H9 (cell line): Measurements from ENCODE around the gene CD320. TPM values are rescaled to one million over a fixed set of nuclear protein-coding genes. Genes with fewer than 3 reads are reported as not detected.

ENCODE experiments used
- DNase-seq: peaks from one replicate; pipeline ENCODE4 v3.0.0-alpha.2; 2017
- H2AFZ ChIP-seq: one replicate; pipeline ENCODE4 v1.6.1; 2013; ENCODE audit warnings: mild to moderate bottlenecking, low read length, control low read depth, moderate library complexity
- H2AK5ac ChIP-seq: 2 replicates; pipeline ENCODE4 v1.6.1; 2013; ENCODE audit warnings: low read length, control low read depth, mixed read lengths; ENCODE audit not compliant: insufficient read length
- H2BK120ac ChIP-seq: one replicate; pipeline ENCODE4 v1.6.1; 2013; ENCODE audit warnings: low read depth, mild to moderate bottlenecking, low read length, control low read depth, inconsistent platforms; ENCODE audit not compliant: poor library complexity, severe bottlenecking
- H2BK12ac ChIP-seq: 2 replicates; pipeline ENCODE4 v1.6.1; 2013; ENCODE audit warnings: low read length, control low read depth, mixed read lengths, low read depth; ENCODE audit not compliant: insufficient read length
- H2BK15ac ChIP-seq: 2 replicates; pipeline ENCODE4 v1.6.1; 2013; ENCODE audit warnings: low read depth, low read length, control low read depth
- H2BK20ac ChIP-seq: one replicate; pipeline ENCODE4 v1.6.1; 2013; ENCODE audit warnings: low read depth, mild to moderate bottlenecking, low read length, control low read depth, inconsistent platforms; ENCODE audit not compliant: poor library complexity, severe bottlenecking
- H2BK5ac ChIP-seq: 2 replicates; pipeline ENCODE4 v1.6.1; 2013; ENCODE audit warnings: low read length, control low read depth, mixed read lengths; ENCODE audit not compliant: insufficient read length
- H3K14ac ChIP-seq: 2 replicates; pipeline ENCODE4 v1.6.1; 2013; ENCODE audit warnings: low read length, control low read depth; ENCODE audit not compliant: insufficient read depth
- H3K18ac ChIP-seq: 2 replicates; pipeline ENCODE4 v1.6.1; 2013; ENCODE audit warnings: low read depth, mild to moderate bottlenecking, mixed read lengths, low read length, control low read depth; ENCODE audit not compliant: insufficient read length
- H3K23ac ChIP-seq: 2 replicates; pipeline ENCODE4 v1.6.1; 2013; ENCODE audit warnings: low read length, control low read depth, mixed read lengths, low read depth; ENCODE audit not compliant: insufficient read length
- H3K23me2 ChIP-seq: 2 replicates; pipeline ENCODE4 v1.6.1; 2013; ENCODE audit warnings: low read depth, mild to moderate bottlenecking, mixed read lengths, low read length, control low read depth; ENCODE audit not compliant: insufficient read length, poor library complexity, severe bottlenecking
- H3K27ac ChIP-seq: 2 replicates; pipeline ENCODE4 v1.5.1; 2013; ENCODE audit warnings: low read length, control low read depth, mixed read lengths, low read depth; ENCODE audit not compliant: insufficient read length
- H3K27me3 ChIP-seq: 2 replicates; pipeline ENCODE4 v1.6.1; 2013; ENCODE audit warnings: low read length, control low read depth, inconsistent platforms; ENCODE audit not compliant: insufficient read depth
- H3K4ac ChIP-seq: 2 replicates; pipeline ENCODE4 v1.6.1; 2013; ENCODE audit warnings: low read depth, mild to moderate bottlenecking, control low read depth, inconsistent platforms, low read length, moderate library complexity
- H3K4me1 ChIP-seq: 2 replicates; pipeline ENCODE4 v1.6.1; 2013; ENCODE audit warnings: low read length, control low read depth, inconsistent platforms; ENCODE audit not compliant: insufficient read depth
- H3K4me2 ChIP-seq: 2 replicates; pipeline ENCODE4 v1.6.1; 2013; ENCODE audit warnings: low read length, control low read depth, mixed read lengths; ENCODE audit not compliant: insufficient read length, insufficient read depth
- H3K56ac ChIP-seq: 2 replicates; pipeline ENCODE4 v1.6.1; 2013; ENCODE audit warnings: low read depth, mild to moderate bottlenecking, mixed read lengths, low read length, control low read depth; ENCODE audit not compliant: insufficient read length
- H3K79me1 ChIP-seq: 2 replicates; pipeline ENCODE4 v1.6.1; 2013; ENCODE audit warnings: low read depth, mild to moderate bottlenecking, moderate library complexity, low read length, control low read depth, inconsistent platforms; ENCODE audit not compliant: insufficient read depth, poor library complexity, severe bottlenecking
- H3K79me2 ChIP-seq: 2 replicates; pipeline ENCODE4 v1.6.1; 2013; ENCODE audit warnings: low read length, control low read depth, inconsistent platforms; ENCODE audit not compliant: insufficient read depth
- H3K9ac ChIP-seq: 2 replicates; pipeline ENCODE4 v1.6.1; 2013; ENCODE audit warnings: low read length, control low read depth, mixed read lengths; ENCODE audit not compliant: insufficient read length; ENCODE audit errors: extremely low read depth
- H3K9me3 ChIP-seq: one replicate; pipeline ENCODE4 v1.6.1; 2013; ENCODE audit warnings: low read depth, low read length, inconsistent platforms; ENCODE audit not compliant: control insufficient read depth
- H3T11ph ChIP-seq: one replicate; pipeline ENCODE4 v1.6.1; 2013; ENCODE audit warnings: mild to moderate bottlenecking, low read length, control low read depth, inconsistent platforms
- H4K20me1 ChIP-seq: one replicate; pipeline ENCODE4 v1.6.1; 2013; ENCODE audit not compliant: control insufficient read depth, insufficient read length, insufficient read depth
- H4K5ac ChIP-seq: 2 replicates; pipeline ENCODE4 v1.6.1; 2013; ENCODE audit warnings: low read depth, mild to moderate bottlenecking, mixed read lengths, low read length, control low read depth; ENCODE audit not compliant: insufficient read length
- H4K8ac ChIP-seq: replicated peaks from 2 replicates; pipeline ENCODE4 v1.6.1; 2013; ENCODE audit warnings: low read length, control low read depth, mixed read lengths, low read depth; ENCODE audit not compliant: insufficient read length
- H4K91ac ChIP-seq: 2 replicates; pipeline ENCODE4 v1.6.1; 2013; ENCODE audit warnings: low read depth, mild to moderate bottlenecking, moderate library complexity, mixed read lengths, low read length, control low read depth; ENCODE audit not compliant: insufficient read length
- H3K27ac Mint-ChIP-seq, 3 experiments: 2 replicates in 2 of 3; 3 replicates in 1 of 3; pipeline ENCODE4 v1.8.0; 2020 to 2021; ENCODE audit warnings: mixed read lengths in 3 of 3, mild to moderate bottlenecking in 1 of 3, moderate library complexity in 1 of 3
- H3K27me3 Mint-ChIP-seq: 2 replicates; pipeline ENCODE4 v1.8.0; 2021; ENCODE audit warnings: low read depth, mild to moderate bottlenecking, moderate library complexity, mixed read lengths
- H3K36me3 Mint-ChIP-seq, 3 experiments: 2 replicates in 2 of 3; 3 replicates in 1 of 3; pipeline ENCODE4 v1.8.0; 2020 to 2021; ENCODE audit warnings: low read depth in 3 of 3, mixed read lengths in 3 of 3; ENCODE audit not compliant: insufficient read depth in 1 of 3
- H3K4me1 Mint-ChIP-seq, 2 experiments: 2 replicates each; pipeline ENCODE4 v1.8.0; 2020; ENCODE audit warnings: mixed read lengths in 2 of 2
- H3K4me3 Mint-ChIP-seq, 2 experiments: 2 replicates in 1 of 2; 3 replicates in 1 of 2; pipeline ENCODE4 v1.8.0; 2020 to 2021; ENCODE audit warnings: mild to moderate bottlenecking in 2 of 2, mixed read lengths in 2 of 2, moderate library complexity in 1 of 2
- H3K9me3 Mint-ChIP-seq, 2 experiments: 2 replicates in 1 of 2; 3 replicates in 1 of 2; pipeline ENCODE4 v1.8.0; 2020; ENCODE audit warnings: mild to moderate bottlenecking in 2 of 2, mixed read lengths in 2 of 2, moderate library complexity in 1 of 2
- CTCF ChIP-seq: fragments of 200-600 bp; sonication (generic); conservative IDR thresholded peaks from 3 replicates; pipeline ENCODE4 v1.8.0; 2021; ENCODE audit warnings: antibody characterized with exemption, mild to moderate bottlenecking
- WGBS: extraction: QIAGEN DNeasy Blood & Tissue Kit; methylation state at CpG from one replicate; pipeline ENCODE4 v1.1.7; 2013; ENCODE audit warnings: missing lambda C conversion rate, low lambda C conversion rate, mixed read lengths; ENCODE audit not compliant: insufficient read length; ENCODE audit errors: extremely low coverage; 5-methylcytosine and 5-hydroxymethylcytosine counted together
- total RNA-seq: library from RNA; stranded (reverse); gene quantifications from 2 replicates; pipeline ENCODE4 v1.2.1, GENCODE V29; 2021

The CD320 gene
- total RNA-seq, 1 experiment from 2014 or later, result 72.1 TPM

- Histone ChIP-seq H3T11ph (no peak overlapping the region), H3K79me2 (no peaks in the 10 kb centered on the region), H3K4ac (no peak overlapping the region), H4K20me1 (no peaks in the 10 kb centered on the region), H4K8ac (no peak overlapping the region), H4K91ac (no peak overlapping the region), H3K9me3 (no peaks in the 10 kb centered on the region), H2BK12ac (no peak overlapping the region), H3K4me2 (no peak overlapping the region), H3K9ac (no peak overlapping the region), H3K27me3 (no peaks in the 10 kb centered on the region), H3K79me1 (no peaks in the 10 kb centered on the region), H3K23me2 (peaks cover 4% of the 10 kb centered on the region), H2BK5ac (no peak overlapping the region), H3K56ac (no peak overlapping the region), H3K18ac (no peak overlapping the region), H3K27ac (no peak overlapping the region), H2BK120ac (no peak overlapping the region), H2AFZ (no peak overlapping the region), H2BK15ac (no peak overlapping the region), H3K14ac (no peak overlapping the region), H3K4me1 (no peaks in the 10 kb centered on the region; the same call in 1 of the 2 replicates), H3K23ac (no peak overlapping the region), H4K5ac (no peak overlapping the region), H2BK20ac (no peak overlapping the region), H2AK5ac (no peak overlapping the region)
- peak; percentile 44 for TF ChIP-seq CTCF
- H3K4me3 Mint-ChIP-seq, result peak overlapping the region in 1 of 2 experiments; percentile 59; a peak in 3 of 5 replicates
- no peaks in the 10 kb centered on the region for H3K9me3 Mint-ChIP-seq
- peaks cover 14% of the 10 kb centered on the region in 2 experiments for H3K4me1 Mint-ChIP-seq
- no CpG with 5 or more reads among the region's 15 CpGs for WGBS
- H3K27me3 Mint-ChIP-seq, result peaks cover 42% of the 10 kb centered on the region
- peak overlapping the region in 1 of 3 experiments; percentile 48; a peak in 1 of 7 replicates for H3K27ac Mint-ChIP-seq
- peaks cover 0 to 2% (median 0%) of the 10 kb centered on the region in 3 experiments; a peak in 2 of 7 replicates for H3K36me3 Mint-ChIP-seq
- DNase-seq, result peak; percentile 64
Observed at GRCh38 chr19:8340341-8341096, 32.4 kb upstream of the CD320 start.
